ENCODE results near the gene GCNT4. TPM values are rescaled to one million over a fixed set of nuclear protein-coding genes. Genes with fewer than 3 reads are reported as not detected.

GCNT4 gene
- total RNA-seq, 1 experiment from 2014 or later: 4.5 TPM

DNA sequence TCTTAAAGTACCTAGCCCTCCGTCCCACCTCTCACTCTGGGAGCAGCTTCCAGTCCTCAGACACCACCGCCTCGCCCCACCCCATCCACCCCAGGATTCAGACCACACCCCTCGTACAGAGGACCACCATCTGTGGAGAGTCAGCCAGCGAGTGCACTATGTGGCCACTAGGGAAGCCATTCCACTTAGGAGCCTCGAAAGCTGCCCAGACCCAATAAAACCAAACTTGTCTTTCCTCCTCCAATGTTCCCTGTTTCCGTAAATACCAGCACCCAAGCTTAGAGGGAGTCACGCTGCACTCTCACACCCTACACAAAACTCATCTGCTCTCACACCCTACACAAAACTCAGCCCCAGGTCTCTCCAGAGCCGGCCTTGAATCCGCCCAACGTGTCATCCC is 1.9 kb downstream of the GCNT4 start:
- TF ChIP-seq, protein P1, sequence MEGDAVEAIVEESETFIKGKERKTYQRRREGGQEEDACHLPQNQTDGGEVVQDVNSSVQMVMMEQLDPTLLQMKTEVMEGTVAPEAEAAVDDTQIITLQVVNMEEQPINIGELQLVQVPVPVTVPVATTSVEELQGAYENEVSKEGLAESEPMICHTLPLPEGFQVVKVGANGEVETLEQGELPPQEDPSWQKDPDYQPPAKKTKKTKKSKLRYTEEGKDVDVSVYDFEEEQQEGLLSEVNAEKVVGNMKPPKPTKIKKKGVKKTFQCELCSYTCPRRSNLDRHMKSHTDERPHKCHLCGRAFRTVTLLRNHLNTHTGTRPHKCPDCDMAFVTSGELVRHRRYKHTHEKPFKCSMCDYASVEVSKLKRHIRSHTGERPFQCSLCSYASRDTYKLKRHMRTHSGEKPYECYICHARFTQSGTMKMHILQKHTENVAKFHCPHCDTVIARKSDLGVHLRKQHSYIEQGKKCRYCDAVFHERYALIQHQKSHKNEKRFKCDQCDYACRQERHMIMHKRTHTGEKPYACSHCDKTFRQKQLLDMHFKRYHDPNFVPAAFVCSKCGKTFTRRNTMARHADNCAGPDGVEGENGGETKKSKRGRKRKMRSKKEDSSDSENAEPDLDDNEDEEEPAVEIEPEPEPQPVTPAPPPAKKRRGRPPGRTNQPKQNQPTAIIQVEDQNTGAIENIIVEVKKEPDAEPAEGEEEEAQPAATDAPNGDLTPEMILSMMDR (IDR thresholded peaks at IDR 0.05; ENCODE audit: unreplicated experiment): no peak
- intact Hi-C loops (cut with micrococcal nuclease; ENCODE audit: unreplicated experiment): loop anchor here (5.0 to 10.0 kb wide), 3 partner anchors 103 to 287 kb away; partner anchors contain the start of genes ANKRD31 and HMGCR
- no TSS peak for BruUV-seq (replicated peaks)
- peak overlapping the region; percentile 79 for H3K4me3 Mint-ChIP-seq (ENCODE audit: low read depth, unreplicated experiment)
- H3K4me1 Mint-ChIP-seq (ENCODE audit: low read depth, unreplicated experiment): peaks cover 67% of the 10 kb centered on the region
- CTCF ChIA-PET: interaction anchor here (0.6 to 2.4 kb wide), 16 partner anchors 11 to 286 kb away, joined by 3 to 18 read pairs (median 4); partner anchors contain the start of genes ANKRD31 and HMGCR
- H3K9me3 Mint-ChIP-seq (ENCODE audit: low read depth, unreplicated experiment): no peaks in the 10 kb centered on the region
- peak; percentile 26 for DNase-seq
- no peaks in the 10 kb centered on the region for H3K27me3 Mint-ChIP-seq (ENCODE audit: unreplicated experiment)
- H3K36me3 Mint-ChIP-seq (ENCODE audit: insufficient read depth, unreplicated experiment): peaks cover 32% of the 10 kb centered on the region
- peak overlapping the region; percentile 58 for H3K27ac Mint-ChIP-seq (ENCODE audit: unreplicated experiment)

DNA sequence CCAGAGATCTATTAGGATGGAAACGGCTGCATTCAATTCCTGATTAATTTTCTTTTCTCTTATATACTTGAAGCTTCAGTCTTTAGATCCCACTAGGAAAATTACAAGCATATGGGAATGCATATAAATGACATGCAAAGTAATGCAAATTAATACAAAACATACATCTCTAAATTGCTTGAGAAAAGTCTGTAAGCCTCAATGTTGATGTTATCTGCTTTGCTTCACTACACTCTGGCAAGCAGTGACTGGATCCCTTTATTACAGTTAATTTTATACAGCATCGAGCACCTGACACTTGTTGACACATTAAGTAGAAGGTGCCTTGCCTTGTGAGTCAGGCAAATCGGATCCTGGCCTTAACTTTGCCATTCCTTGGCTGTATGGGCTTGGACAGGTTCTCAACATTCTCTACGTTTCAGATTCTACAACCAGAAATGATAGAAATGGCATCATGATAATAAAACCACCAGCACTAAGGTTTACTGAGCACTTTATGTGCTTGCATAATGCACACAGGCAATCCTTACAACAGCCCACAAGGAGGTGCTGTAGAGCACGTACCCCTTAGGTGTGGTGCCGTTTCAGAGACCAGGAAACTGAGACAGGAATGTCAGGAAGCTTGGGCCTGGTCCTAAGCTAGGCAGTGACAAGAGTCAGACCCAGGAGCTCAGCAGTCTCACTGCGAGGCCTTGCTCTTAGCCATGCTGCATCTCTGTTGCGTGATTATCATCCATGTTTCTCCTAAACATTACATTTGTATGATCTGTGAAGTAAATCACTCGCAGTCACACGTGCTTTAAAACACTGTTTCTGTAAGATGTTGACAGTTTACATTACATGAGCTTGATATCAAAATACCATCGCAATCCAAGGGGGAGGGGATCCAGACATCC is 2.7 kb downstream of the GCNT4 start:
- DNase-seq: peak; percentile 85
- BruUV-seq (replicated peaks): no TSS peak
- Mint-ChIP-seq H3K9me3 (ENCODE audit: low read depth, unreplicated experiment) (no peaks in the 10 kb centered on the region), H3K27me3 (ENCODE audit: unreplicated experiment) (no peaks in the 10 kb centered on the region), H3K4me3 (ENCODE audit: low read depth, unreplicated experiment) (no peak overlapping the region), H3K4me1 (ENCODE audit: low read depth, unreplicated experiment) (peaks cover 60% of the 10 kb centered on the region), H3K27ac (ENCODE audit: unreplicated experiment) (peak overlapping the region; percentile 58), H3K36me3 (ENCODE audit: insufficient read depth, unreplicated experiment) (peaks cover 36% of the 10 kb centered on the region)
- CTCF ChIA-PET: interaction anchor here (0.6 to 2.4 kb wide), 17 partner anchors 10 to 289 kb away, joined by 3 to 18 read pairs (median 4); partner anchors contain the start of genes ANKRD31 and HMGCR
- intact Hi-C loops (cut with micrococcal nuclease; ENCODE audit: unreplicated experiment): loop anchor here (2.0 to 10.0 kb wide), 4 partner anchors 102 to 288 kb away; partner anchors contain the start of genes ANKRD31 and HMGCR
- TF ChIP-seq, protein P1 (IDR thresholded peaks at IDR 0.05; ENCODE audit: unreplicated experiment): peak; percentile 92

DNA sequence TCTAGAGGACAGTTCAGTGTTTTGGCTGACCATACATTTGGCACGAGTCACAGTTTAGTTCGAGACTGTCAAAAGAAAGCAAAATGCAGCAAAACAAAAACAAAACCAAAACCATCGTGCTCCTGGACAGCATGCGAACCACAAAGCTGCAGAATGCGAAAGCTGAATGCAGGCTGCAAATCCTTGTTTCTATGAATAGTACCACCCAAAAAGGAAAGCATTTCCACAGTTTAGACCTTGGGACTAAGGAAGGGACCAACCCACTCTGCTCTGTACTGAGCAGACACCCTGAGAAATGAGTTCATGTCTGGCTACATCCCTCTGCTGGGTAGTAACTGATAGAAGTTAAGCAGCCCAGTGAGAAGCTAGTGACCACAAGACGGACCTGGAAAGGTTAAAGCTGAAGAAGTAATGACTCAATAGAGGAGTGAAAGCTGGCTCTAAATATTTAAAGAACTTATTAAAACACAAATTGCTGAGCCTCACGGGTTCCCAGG is 3.9 kb downstream of the GCNT4 start:
- DNase-seq: no peak
- BruUV-seq (replicated peaks): no TSS peak
- Mint-ChIP-seq H3K4me1 (ENCODE audit: low read depth, unreplicated experiment) (peaks cover 54% of the 10 kb centered on the region), H3K27ac (ENCODE audit: unreplicated experiment) (peak overlapping the region; percentile 20), H3K27me3 (ENCODE audit: unreplicated experiment) (no peaks in the 10 kb centered on the region), H3K9me3 (ENCODE audit: low read depth, unreplicated experiment) (no peaks in the 10 kb centered on the region), H3K36me3 (ENCODE audit: insufficient read depth, unreplicated experiment) (peaks cover 27% of the 10 kb centered on the region), H3K4me3 (ENCODE audit: low read depth, unreplicated experiment) (peak overlapping the region; percentile 25)
- TF ChIP-seq, protein P1 (IDR thresholded peaks at IDR 0.05; ENCODE audit: unreplicated experiment): no peak
- CTCF ChIA-PET: interaction anchor here (0.6 to 0.7 kb wide), 2 partner anchors 113 to 116 kb away, joined by 3 to 5 read pairs; no protein-coding TSS in a partner anchor
- intact Hi-C loops (cut with micrococcal nuclease; ENCODE audit: unreplicated experiment): loop anchor here (2.0 kb wide), 1 partner anchor 216 kb away; no protein-coding TSS in a partner anchor

GRCh38 chr5:75047356-75047755 is 5.0 kb downstream of the GCNT4 start:
- TF ChIP-seq, protein P1 (IDR thresholded peaks at IDR 0.05; ENCODE audit: unreplicated experiment): no peak
- no peaks in the 10 kb centered on the region for H3K27me3 Mint-ChIP-seq (ENCODE audit: unreplicated experiment)
- no TSS peak for BruUV-seq (replicated peaks)
- no peaks in the 10 kb centered on the region for H3K9me3 Mint-ChIP-seq (ENCODE audit: low read depth, unreplicated experiment)
- no peak overlapping the region for H3K4me3 Mint-ChIP-seq (ENCODE audit: low read depth, unreplicated experiment)
- CTCF ChIA-PET: interaction anchor here (0.8 kb wide), 1 partner anchor 189 kb away, joined by 3 read pairs; the partner anchor contains the start of gene ANKRD31
- H3K27ac Mint-ChIP-seq (ENCODE audit: unreplicated experiment): no peak overlapping the region
- DNase-seq: no peak
- intact Hi-C loops (cut with micrococcal nuclease; ENCODE audit: unreplicated experiment): no loop called here
- peaks cover 17% of the 10 kb centered on the region for H3K36me3 Mint-ChIP-seq (ENCODE audit: insufficient read depth, unreplicated experiment)
- peaks cover 59% of the 10 kb centered on the region for H3K4me1 Mint-ChIP-seq (ENCODE audit: low read depth, unreplicated experiment)

Measured in Calu3 (cell line).